DND-41 (cell line): ENCODE data around the gene MACROD2.

Experiments used
- CTCF ChIP-seq: IDR thresholded peaks from 2 replicates; pipeline ENCODE4 v1.5.1; 2012; ENCODE audit warnings: borderline replicate concordance, low read length, moderate library complexity, mild to moderate bottlenecking; ENCODE audit not compliant: poor library complexity, severe bottlenecking; ENCODE audit errors: extremely low read depth
- EZH2 ChIP-seq: IDR thresholded peaks from 3 replicates; pipeline ENCODE4 v1.6.1; 2012; ENCODE audit warnings: borderline replicate concordance, low read depth, mild to moderate bottlenecking, moderate library complexity, low read length, inconsistent platforms; ENCODE audit not compliant: severe bottlenecking

- TF ChIP-seq CTCF: no peak
- no peak for TF ChIP-seq EZH2
Measured at GRCh38 chr20:14303106-14303505, 307.8 kb downstream of the MACROD2 start.
